HG03159 (cell line): ENCODE data around the gene TBCA.

Source experiments
- ATAC-seq: cut with Tn5 transposase; IDR thresholded peaks from one replicate; pipeline ENCODE4 v1.9.1; 2021; ENCODE audit warnings: mild to moderate bottlenecking, moderate library complexity; ENCODE audit not compliant: unreplicated experiment

The TBCA gene, protein sequence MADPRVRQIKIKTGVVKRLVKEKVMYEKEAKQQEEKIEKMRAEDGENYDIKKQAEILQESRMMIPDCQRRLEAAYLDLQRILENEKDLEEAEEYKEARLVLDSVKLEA

DNA sequence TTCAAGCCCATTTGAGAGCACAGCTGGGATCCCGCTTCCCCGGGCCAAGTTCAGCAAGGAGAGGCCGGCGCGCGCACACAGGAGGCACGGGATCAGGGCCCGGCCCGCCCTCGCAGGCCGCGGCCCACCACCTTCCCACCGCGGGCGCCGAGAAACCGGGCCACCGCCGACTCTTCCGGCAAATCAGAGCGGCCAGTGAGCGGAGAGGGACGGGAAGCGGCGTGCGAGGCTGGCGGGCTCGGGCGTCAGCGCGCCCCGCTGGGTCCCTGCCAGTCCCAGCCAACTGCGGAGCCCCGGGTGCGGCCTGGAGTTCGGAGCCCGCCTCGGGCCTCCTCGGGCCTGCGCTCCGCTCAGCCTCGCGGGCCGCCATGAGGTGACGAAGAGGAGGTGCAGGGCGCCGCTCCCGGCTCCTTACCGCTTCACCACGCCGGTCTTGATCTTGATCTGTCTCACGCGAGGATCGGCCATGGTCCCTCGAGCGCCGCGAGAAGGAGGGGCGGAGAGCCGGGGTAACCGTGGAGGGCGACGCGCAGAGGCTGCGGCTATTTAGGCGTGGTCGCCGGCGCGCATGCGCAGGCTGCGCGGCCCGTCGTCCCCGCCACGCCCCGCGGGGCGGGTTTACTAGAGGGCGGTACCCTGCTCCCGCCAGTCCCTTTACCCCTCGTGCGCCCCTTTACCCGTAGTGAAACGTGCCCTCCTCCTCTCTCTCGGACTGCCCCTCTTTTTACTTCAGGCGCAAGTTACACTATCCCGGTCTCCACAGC, at the start of gene TBCA:
TBCA (minus strand) TSS at position 550 of the 764 bp plus-strand sequence; CDS start at position 468, 82 bp downstream.
- peak; percentile 89 for ATAC-seq

DNA sequence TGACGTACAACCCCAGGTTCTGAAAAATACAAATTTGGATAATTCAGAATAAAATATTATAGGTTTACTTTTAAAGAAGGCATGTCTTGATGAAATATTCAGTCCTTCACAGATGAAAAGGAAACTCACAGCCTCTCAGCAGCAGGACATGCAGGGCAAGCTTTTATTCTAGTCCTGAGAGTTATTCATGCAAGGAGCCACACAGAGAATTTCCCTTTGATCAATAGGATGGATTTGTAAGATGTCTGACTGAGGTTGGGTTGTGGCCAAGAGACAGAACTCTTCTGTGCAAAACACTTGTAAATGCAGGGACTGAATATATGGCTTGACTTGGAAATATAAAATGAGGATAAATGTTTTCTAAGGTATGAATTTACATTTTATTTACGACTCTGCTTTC, 48.8 kb upstream of the TBCA start:
- no peak for ATAC-seq

DNA sequence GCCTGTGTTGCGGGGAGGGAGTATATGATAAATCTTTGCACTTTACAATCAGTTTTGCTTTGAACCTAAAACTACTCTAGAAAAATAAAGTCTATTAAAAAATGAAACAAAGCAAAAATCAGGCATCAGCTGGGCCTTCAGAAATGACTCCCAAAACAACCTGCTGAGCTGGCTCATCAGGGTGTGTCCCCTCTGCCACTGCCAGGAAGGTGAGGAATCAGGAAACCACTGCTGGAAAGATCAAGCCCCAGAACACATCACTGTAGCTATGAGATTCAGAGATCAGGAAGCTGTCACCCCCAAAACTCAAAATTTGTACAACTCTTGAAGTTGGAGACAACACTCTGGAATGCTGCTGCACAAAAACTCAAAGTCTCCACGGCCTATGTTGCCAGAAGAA, 40.5 kb upstream of the TBCA start:
- ATAC-seq: no peak

DNA sequence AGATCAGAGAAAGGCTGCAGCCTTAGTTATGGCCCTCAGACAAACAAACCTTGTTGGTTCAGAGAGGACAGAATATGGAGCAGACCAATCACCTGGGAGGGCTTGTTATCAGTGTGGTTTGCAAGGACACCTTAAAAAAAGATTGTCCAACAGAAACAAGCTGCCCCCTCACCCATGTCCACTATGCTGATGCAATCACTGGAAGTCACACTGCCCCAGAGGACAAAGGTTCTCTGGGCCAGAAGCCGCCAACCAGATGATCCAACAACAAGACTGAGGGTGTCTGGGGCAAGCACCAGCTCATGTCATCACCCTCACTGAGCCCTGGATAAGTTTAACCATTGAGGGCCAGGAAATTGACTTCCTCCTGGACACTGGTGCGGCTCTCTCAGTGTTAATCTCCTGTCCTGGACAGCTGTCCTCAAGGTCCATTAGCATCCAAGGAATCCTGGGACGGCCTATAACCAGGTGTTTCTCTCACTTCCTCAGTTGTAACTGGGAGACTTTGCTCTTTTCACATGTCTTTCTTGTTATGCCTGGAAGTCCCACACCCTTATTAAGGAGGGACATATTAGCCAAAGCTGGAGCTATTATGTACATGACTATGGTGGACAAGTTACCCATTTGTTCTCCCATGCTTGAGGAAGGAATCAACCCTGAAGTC, 36.9 kb upstream of the TBCA start:
- no peak for ATAC-seq

DNA sequence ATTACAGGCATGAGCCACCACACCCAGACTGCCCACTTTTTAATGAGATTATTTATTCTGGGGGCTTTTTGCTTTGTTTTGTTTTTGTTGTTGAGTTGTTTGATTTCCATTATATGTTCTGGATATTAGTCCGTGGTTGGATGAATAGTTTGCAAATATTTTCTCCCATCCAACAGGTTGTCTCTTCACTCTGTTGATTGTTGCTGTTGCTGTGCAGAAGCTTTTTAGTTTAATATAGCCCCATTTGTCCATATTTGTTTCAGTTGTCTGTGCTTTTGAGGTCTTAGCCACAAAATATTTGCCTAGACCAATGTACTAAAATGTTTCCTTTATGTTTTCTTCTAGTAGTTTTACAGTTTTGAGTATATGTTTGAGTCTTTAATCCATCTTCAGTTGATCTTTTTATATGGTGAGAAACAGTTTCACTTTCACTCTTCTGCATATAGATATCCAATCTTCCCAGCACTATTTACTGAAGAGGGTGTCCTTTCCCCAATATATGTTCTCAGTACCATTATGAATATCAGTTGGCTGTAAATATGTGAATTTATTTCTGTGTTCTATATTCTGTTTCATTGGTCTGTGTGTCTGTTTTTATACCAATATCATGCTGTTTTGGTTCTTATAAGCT, 30.2 kb upstream of the TBCA start:
- no peak for ATAC-seq

DNA sequence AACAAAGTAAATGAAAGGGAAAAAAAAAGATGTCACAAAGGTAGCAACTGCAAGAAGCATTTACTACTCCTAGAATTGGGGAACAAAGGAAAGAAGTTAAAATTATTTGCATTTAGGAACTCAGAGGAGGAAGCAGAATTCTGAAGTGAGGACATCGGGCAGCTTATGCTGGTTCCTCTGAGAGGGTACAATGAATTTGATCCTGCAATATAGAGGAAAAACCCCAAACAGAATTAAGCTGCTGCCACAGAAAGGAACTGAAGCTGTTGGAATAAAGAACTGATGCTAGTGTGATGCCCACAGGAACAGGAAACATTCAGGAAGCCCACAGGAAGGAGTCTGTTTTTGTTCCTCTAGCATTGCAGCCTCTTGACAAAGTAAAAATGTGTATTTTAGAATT, 22.3 kb upstream of the TBCA start:
- ATAC-seq: no peak

DNA sequence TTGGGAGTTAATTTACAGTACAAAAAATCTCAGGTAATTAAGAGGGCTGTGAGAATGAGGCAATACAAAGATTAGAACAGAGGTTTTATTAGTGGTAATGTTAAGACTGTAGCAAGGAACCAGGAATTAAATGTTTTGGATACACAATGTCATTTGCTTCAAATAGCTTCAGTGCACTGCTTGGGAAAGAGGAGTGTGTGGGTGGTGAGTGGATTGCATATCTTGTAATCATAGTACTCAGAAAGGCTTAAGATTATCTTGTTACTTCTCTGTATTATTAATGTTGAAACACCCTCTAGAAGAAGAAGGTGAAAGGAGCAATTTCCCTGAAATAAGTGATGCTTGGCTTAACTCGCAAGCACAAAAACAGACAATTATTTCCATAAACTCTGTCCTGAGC, 21.0 kb upstream of the TBCA start:
- no peak for ATAC-seq

DNA sequence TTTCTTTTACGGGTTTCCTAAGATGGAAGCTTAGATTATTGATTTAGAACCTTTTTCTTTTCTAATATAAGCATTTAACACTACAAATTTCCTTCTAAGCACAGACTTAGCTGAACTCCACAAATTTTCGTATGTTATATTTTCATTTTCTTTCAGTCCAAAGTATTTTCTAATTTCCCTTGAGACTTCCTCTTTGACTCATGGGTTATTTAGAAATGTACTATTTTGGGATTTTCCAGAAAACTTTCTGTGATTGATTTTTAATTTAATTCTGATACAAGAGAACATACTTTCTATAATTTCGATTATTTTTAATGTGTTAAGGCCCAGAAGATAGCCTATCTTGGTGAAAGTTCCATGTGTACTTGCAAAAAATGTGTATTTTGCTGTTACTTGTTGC, 19.7 kb upstream of the TBCA start:
- no peak for ATAC-seq

DNA sequence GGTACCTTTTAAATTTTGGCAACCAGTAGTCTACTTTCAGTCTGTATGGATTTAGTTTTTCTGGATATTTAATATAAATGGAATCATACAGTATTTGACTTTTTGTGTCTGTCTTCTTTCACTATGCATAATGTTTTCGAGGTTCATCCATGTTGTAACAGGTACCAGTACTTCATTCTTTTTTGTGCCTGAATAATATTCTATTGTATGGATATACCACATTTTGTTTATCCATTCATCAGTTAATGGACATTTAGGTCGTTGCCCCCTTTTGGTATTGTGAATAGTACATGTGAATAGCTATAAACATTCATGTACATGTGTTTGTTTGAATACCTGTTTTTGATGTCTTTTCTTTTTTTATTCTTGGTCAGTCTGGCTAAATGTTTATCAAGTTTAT, 19.1 kb upstream of the TBCA start:
- no peak for ATAC-seq

DNA sequence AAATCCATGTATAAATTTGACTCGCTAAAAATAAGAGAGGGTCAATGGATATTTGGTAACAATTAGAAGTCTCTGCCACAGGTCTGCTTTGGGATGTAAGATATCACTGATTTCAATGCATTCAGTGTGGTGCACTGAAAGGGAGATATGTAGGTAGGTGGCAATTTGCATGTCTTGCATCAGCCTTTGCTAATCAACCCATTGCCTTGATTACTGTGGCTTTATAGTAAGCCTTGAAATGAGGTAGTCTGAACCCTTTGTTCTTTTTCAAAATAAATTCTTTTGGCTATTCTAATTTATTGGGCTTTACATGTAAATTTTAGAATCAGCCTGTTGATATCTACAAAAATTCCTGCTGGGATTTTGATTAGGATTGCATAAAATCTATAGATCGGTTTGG, 15.8 kb upstream of the TBCA start:
- no peak for ATAC-seq

DNA sequence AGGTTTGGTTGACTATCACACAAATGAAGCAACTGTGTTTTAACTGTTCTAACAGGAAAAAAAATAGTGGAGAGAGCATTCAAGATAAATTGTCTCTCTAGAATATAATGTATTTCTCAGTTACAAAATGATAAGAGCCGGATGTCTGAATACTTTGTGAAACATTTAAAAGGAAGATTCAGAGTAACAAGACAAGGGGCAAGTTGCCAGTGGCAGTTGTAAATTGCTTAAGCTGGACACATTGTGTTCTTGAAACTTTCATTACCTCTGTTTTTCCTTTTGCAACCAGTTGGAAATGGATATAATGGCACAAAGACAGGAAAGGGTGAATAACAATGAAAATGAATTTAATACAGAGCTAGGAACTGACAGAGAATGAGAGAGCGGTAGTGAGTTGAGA, 15.2 kb upstream of the TBCA start:
- no peak for ATAC-seq

DNA sequence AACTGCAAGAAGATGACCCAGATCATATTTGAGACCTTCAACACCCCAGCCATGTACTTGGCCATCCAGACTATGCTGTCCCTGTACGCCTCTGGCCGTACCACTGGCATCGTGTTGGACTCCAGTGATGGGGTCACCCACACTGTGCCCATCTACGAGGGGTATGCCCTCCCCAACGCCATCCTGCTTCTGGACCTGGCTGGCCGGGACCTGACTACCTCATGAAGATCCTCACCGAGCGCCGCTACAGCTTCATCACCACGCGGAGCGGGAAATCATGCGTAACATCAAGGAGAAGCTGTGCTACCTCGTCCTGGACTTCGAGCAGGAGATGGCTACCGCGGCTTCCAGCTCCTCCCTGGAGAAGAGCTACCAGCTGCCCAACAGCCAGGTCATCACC, 9.1 kb upstream of the TBCA start:
- ATAC-seq: no peak

DNA sequence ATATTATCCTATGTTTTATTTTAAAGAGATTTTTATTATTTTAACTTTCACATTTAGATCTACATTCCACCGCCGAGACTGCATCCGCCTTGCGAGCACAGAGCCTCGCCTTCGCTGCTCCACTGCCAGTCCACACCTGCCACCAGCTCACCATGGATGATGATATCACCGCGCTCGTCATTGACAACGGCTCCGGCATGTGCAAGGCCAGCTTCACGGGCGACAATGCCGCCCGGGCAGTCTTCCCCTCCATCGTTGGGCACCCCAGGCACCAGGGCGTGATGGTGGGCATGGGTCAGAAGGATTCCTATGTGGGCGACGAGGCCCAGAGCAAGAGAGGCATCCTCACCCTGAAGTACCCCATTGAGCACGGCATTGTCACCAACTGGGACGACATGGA, 8.6 kb upstream of the TBCA start:
- ATAC-seq: no peak

DNA sequence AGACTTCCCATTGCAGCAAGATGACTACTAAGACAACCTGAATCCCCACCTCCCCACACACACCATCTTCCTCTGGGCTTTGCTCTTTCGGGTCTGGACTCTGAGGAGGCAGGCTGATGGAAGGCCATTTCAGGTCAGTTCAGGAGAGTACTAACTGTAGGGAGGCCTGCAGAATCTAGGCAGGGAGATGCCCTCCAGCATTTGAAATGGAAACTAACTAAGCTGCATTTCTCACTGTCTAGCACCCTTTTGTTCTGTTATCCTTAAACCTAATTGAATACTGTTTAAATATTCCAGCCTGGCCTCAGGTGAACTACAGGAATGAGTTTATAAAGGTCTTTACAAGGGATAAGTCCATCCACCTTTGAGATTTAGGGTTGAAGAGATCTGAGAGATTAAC, 4.9 kb upstream of the TBCA start:
- no peak for ATAC-seq

DNA sequence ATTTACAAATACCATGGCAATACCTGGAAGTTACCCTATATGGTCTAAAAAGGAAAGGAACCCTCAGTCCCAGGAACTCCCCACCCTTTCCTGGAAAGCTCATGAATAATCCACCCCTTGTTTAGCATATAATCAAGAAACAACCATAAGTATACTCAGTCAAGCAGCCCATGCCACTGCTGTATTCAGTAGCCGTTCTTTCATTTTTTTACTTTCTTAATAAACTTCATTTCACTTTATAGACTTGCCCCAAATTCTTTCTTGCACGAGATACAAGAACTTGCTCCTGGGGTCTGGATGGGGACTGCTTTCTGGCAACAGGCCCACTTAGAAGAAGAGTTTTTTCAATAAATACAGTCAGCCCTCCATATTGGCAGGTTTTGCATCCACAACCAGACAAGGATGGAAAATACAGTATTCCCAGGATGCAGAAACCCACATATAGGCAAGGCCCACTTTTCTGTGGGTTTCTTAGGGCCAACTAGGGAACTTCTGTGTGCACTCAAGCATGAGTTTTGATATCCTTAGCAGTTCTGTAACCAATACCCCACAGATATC, 2.8 kb upstream of the TBCA start:
- ATAC-seq: no peak

DNA sequence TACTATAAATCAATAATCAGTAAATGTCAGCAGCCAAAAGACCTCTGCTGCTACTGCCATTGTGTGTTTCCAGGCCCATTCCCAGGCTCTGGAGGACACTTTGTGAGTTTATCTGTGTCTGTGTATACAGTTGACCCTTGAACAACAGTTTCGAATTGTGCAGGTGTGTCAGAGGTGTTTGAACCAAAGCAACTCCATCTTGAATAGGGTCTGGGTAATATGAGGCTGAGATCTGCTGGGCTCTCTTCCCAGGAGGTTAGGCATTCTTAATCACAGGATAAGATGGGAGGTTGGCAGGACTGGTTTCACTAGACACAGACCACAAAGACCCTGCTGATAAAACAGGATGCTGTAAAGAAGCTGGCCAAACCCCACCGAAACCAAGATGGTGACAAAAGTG, 2.3 kb upstream of the TBCA start:
- no peak for ATAC-seq

DNA sequence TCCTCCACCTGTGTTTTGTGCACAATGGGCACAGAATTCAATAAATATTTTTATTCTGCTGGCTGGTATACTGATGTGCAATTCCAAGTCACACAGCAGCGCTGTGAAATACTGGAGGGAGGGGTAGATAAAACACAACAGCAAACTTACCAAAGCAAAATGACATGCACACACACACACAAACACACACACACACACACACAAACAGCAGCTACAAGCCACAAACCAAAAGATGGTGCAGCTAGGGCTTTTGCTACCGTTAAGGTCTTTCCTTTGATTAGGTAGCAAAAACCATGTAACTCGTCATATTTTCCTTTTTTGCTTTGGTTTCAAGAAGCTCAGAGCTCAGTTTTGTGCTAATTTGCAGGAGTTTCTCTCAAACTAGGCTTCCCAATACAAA, 1.8 kb upstream of the TBCA start:
- no peak for ATAC-seq

DNA sequence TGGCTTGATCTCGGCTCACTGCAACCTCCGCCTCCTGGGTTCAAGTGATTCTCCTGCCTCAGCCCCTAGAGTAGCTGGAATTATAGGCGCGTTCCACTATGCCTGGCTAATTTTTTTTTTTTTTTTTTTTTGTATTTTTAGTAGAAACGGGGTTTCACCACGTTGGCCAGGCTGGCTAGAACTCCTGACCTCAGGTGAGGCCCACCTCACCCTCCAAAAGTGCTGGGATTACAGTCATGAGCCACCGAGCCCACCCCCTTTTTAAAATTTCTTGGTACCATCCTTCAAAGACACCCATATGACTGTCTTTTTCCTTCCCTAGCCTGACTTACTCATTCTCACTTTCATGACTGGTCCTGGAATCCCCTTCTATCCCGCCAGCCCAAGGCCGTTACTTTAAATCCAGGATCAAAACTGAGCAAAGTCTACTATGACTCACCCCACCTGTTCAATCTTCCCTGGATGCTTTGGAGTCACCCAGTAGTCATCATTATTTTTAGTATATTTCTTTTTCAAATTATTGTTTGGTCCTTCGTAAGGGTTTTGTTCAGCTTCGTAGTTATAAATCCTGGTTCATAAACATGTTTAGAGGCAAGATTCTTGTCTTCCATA, 1.2 kb upstream of the TBCA start:
- no peak for ATAC-seq

DNA sequence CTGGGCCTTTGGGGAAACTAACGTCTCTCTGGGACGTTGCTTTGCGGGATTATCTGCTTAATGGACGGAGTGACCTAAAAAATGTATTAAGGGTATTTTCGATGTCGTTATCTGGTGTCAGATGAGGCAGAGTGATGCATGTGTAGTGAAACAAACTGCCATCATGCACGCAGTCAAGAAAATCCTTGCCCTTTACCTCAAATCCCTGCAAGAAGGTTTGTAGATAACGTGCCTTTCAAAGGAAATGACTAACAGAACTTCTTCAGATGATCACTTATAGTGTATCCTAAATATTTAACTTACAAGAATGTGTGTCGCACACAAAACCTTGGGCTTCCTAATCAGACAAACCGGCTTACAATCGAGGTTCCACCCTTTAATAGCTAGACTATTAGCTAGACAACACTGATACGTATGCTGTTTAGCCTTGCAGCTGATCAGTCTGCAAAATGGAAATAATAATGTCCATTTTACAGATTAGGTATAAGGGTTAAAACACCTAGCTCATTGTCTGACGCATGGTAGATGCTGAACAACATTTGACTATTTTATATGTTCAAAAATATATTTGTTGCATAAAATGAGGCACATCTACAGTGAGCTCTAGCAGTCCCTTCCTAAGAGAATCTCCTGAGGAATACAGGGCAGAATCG, 541 bp upstream of the TBCA start:
- no peak for ATAC-seq

DNA sequence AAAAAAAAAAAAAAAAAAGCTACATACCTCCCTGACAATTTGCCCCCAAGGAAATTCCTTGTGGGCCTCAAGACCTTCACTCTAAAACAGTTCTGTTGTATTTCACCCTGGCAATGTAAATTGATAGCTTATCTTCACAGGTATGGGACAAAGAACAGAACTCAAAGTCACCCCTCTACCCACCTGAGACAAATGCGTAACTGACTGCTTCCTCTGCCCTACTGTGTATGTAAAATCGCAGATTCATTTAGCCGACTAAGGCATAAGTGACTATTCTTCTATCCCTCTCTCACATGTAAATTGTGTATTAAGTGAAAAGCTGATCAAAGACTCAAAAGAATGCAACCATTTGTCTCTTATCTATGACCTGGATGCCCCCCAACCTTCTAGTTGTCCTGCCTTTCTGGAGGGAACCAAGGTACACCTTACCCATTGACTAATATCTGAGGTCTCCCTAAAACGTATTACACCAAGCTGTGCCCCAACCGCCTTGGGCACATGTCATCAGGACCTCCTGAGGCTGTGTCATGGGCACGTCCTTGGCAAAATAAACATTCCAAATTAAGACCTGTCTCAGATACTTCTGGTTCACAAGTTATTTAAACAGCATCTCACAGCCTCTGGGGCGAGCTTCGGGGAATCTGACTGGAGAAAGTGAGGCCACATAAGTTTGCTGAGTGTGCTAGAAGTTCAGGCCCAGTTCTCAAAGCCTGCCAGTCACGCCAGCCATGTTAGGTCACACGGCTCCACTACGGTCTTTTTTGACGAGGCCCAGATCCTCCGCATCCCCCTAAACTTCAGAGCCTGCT, 954 bp downstream of the TBCA start:
- peak; percentile 3 for ATAC-seq
